Lower leg skin (tissue), 4 donors: ENCODE results near the gene CTRB1. TPM values are rescaled to one million over a fixed set of nuclear protein-coding genes. Genes with fewer than 3 reads are reported as not detected.

ENCODE experiments used
- DNase-seq, 2 donors: peaks; one replicate each; pipeline ENCODE4 v3.0.0-alpha.2; 2019; ENCODE audit warnings: low spot score in 2 of 2
- H3K4me3 ChIP-seq: fragments of 200-600 bp; sonication (generic); 2 replicates; pipeline ENCODE4 v1.5.1; 2017; ENCODE audit warnings: mild to moderate bottlenecking, low read depth; ENCODE audit not compliant: poor library complexity, severe bottlenecking
- POLR2A ChIP-seq, 2 donors: fragments of 450-650 bp; IDR thresholded peaks; one replicate each; pipeline ENCODE4 v1.6.1; 2016 to 2017; ENCODE audit warnings: antibody characterized with exemption in 2 of 2, mild to moderate bottlenecking in 1 of 2, moderate library complexity in 1 of 2
- WGBS, 2 donors: methylation state at CpG; one replicate each; pipeline ENCODE4 v1.1.5; 2018; 5-methylcytosine and 5-hydroxymethylcytosine counted together
- intact Hi-C: fragments of 100-400 bp; cut with DNase I; formaldehyde crosslinking; loops from one replicate; pipeline ENCODE4 v1.15.0; 2023; ENCODE audit warnings: low total_unique reads
- total RNA-seq, 4 donors: library from RNA; depleted of rRNA; stranded (reverse); fragments of >200 nt; gene quantifications; one replicate each; pipeline ENCODE4 v1.1.0, GENCODE V29; 2016
- TF ChIP-seq, protein P1 (sequence below), 3 donors: fragments of 450-650 bp; IDR thresholded peaks; one replicate each; pipeline ENCODE4 v1.5.1; 2016; ENCODE audit warnings: antibody characterized with exemption in 3 of 3, mild to moderate bottlenecking in 3 of 3, moderate library complexity in 2 of 3

CTRB1 gene
- total RNA-seq, 4 donors from 2014 or later = 1.0 TPM; not detected in 3

DNA sequence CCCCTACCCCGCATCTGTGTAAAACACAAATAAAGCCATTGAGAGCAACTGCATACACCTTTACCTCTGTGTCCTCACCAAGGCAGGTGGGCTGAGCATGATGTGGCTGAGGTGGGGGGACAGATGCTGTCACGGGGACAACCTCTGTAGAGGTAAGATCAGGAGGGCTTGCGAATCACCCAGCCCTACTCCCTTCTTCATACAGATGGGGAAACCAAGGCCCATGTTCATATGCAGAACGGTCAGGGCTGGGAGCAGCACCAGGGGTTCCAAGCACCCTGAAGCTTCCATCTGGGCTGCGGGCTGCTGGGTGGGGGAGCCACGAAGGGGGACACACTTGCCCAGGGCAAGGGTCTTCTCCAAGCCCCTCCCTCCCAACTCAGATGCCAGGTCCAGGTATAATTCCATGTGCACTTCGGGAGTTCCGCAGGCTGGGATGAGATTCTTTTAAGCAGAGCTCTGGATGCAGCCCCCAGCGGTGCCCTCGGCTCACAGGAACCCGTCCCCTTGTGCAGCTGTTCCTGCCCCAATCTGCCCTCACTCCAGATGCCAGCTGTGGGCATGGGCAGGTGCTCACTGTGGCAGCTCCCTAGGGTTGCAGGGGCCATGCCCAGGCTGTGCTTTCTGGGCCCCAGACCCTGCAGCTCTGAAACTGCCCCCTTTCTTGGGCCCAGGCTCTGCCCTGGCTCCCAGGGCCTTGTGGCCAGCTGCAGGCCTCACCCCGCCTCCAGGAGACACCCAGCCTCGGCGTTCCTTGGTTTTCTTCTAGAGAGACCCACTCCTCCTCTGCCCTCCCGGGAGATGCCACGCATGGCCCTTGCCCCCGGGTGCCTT is 9.6 kb downstream of the CTRB1 start:
- 83 to 87% methylated on average over 16 to 17 of the region's 17 CpGs for WGBS, 2 donors
- DNase-seq = no peak
- no peak overlapping the region for H3K4me3 ChIP-seq
- TF ChIP-seq POLR2A (IDR thresholded peaks at IDR 0.05) = no peak
- TF ChIP-seq, protein P1, sequence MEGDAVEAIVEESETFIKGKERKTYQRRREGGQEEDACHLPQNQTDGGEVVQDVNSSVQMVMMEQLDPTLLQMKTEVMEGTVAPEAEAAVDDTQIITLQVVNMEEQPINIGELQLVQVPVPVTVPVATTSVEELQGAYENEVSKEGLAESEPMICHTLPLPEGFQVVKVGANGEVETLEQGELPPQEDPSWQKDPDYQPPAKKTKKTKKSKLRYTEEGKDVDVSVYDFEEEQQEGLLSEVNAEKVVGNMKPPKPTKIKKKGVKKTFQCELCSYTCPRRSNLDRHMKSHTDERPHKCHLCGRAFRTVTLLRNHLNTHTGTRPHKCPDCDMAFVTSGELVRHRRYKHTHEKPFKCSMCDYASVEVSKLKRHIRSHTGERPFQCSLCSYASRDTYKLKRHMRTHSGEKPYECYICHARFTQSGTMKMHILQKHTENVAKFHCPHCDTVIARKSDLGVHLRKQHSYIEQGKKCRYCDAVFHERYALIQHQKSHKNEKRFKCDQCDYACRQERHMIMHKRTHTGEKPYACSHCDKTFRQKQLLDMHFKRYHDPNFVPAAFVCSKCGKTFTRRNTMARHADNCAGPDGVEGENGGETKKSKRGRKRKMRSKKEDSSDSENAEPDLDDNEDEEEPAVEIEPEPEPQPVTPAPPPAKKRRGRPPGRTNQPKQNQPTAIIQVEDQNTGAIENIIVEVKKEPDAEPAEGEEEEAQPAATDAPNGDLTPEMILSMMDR (IDR thresholded peaks at IDR 0.05) = no peak
- intact Hi-C loops = no loop called here

DNA sequence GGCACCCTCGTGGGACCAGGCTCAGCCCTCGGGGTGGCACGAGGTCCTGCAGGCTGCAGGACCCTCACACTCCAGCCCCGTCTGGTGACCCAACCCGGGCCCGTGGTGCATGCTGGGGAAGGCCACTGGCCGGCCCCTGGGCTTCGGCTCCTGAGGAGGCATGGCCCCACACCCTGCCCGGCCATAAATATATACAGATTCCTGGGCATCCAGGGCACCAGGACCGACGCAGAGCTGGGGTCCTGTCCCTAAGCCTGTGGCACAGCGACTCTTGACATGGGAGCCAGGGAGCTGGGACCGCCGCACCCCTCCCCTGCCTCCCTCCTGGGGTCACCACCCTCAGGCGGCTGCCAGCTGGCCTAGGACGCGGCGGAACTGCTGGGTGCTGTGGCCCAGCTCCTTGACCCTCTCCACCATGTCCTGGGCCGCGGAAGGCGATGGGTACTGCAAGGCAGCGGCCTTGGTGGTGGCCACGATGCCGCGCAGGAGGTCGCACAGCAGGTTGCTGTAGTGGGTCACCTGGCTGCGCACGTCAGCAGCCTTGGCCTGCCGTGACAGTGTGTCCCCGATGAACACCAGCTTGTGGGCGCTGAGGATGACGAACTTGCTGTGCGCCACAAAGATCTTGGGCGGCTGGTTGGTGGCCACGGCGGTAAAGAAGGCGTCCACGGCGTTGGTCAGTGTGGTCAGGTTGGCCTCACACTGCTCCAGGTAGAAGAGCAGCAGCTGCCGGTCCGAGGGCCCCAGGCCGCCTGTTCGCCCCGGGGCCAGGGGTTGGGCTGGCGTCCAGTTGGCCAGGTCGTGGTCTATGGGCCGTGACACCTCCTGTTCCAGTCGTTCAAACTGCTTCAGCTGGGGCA is 10.6 kb downstream of the CTRB1 start:
- DNase-seq = no peak
- WGBS, 2 donors = 89 to 100% methylated on average over 1 to 37 of the region's 48 CpGs
- TF ChIP-seq, protein P1 (IDR thresholded peaks at IDR 0.05) = no peak
- TF ChIP-seq POLR2A (IDR thresholded peaks at IDR 0.05) = no peak
- intact Hi-C loops = no loop called here
- no peak overlapping the region for H3K4me3 ChIP-seq

DNA sequence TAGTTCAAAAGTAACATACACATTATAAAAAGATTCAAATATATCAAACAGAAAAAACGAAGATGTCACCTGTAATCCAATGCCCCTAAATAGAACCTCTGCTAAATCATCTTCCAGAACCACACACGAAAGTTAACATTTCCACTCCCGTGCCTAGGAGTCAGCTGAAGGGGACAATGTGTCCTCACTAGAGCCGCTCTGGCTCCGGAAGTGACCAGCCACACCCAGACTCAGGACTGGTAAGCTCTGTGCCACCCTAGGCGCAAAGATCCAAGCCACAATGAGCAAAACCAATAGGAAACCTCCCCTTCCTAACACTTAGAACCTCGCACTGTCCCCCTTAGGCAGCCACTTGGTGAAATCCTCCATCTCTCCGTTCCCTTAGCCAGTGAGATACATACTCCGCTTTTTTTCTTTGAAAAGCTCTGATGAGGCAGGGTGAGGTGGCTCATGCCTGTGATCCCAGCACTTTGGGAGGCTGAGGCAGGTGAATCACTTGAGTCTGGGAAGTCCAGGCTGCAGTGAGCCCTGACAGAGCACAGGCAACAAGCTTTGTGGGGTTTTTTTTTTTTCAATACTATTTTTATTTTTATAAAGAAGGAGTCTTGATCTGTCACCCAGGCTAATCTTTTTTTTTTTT is 11.8 kb downstream of the CTRB1 start:
- intact Hi-C loops = no loop called here
- H3K4me3 ChIP-seq = no peak overlapping the region
- TF ChIP-seq, protein P1 (IDR thresholded peaks at IDR 0.05) = no peak
- no peak for TF ChIP-seq POLR2A (IDR thresholded peaks at IDR 0.05)
- 84 to 89% methylated on average over 9 of the region's 9 CpGs for WGBS, 2 donors
- no peak for DNase-seq

DNA sequence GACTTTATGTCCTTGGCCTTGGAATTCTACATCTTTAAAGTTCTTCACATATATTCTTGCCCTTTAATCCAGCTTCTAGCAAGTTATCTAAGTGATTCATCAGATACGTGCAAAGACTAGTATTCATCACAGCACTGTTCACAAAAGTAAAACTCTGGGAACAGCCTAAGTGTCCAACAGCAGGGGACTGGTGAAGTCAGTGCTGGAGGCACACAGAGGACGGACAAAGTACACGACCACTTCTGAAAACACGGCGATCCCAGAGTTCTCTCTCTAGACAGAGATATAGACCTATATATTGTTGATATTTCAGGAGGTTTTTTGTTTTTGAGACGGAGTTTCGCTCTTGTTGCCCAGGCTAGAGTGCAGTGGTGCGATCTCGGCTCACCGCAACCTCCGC is 12.8 kb downstream of the CTRB1 start:
- intact Hi-C loops = no loop called here
- 84% methylated on average over 11 of the region's 11 CpGs for WGBS, 2 donors
- TF ChIP-seq POLR2A (IDR thresholded peaks at IDR 0.05) = no peak
- TF ChIP-seq, protein P1 (IDR thresholded peaks at IDR 0.05) = no peak
- no peak overlapping the region for H3K4me3 ChIP-seq
- no peak for DNase-seq

GRCh38 chr16:75233611-75233938 is 14.8 kb downstream of the CTRB1 start:
- DNase-seq = no peak
- H3K4me3 ChIP-seq = no peak overlapping the region
- TF ChIP-seq POLR2A (IDR thresholded peaks at IDR 0.05) = no peak
- TF ChIP-seq, protein P1 (IDR thresholded peaks at IDR 0.05) = no peak
- intact Hi-C loops = no loop called here
- whole genome bisulfite sequencing, 2 donors = 48 to 51% methylated on average over 7 of the region's 7 CpGs
